ENCODE measurements around the gene FRMD3. TPM values are rescaled to one million over a fixed set of nuclear protein-coding genes. Genes with fewer than 3 reads are reported as not detected.

FRMD3 gene
- total RNA-seq, 2 experiments from 2014 or later, result 0.27 to 1.1 TPM

DNA sequence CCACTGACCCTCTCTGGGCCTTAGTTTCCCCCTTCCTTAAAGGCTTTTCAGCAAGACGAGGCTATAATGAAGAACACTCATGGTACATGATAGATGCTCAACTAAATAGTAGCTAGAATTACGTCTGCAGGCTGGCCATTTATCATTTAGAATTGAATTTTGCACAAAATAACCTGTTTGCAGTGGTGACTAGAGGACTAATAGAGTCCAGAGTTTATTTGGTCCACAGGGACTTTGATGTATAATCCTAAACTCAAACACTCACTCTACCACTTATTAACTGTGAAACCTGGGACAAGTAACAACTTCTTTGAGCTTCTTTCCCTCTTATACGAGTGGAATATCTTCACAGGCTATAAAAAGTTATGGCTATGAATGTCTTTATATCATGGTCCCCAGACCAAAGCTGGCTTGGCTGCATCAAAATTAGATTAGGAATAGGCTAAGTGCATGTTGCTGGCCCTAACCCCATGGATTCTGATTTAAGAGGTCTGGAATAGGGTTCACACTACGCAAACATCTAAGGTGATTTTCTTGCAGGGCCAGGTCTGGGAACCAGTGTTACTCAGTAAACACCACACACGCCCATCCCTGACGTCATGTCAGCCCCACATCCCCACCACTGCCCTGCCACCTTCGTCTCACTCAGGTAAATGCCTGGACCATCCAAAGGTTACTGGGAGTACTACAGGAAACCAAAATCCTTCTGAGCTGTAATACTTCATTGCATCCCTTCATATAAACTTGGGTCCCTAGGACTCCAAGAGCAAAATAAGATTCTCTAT is 150.6 kb downstream of the FRMD3 start:
- Mint-ChIP-seq H3K4me3 (no peak overlapping the region), H3K36me3 (ENCODE audit: low read depth) (no peaks in the 10 kb centered on the region), H3K4me1 (ENCODE audit: low read depth) (no peaks in the 10 kb centered on the region), H3K27ac (no peak overlapping the region), H3K9me3 (peaks cover 7% of the 10 kb centered on the region), H3K27me3 (no peaks in the 10 kb centered on the region)
- ChIA-PET POLR2A (no interaction called here), CTCF (no interaction called here)
- DNase-seq (no peak), ATAC-seq (no peak)
- intact Hi-C loops (cut with micrococcal nuclease), result no loop called here
- TF ChIP-seq, protein P1, sequence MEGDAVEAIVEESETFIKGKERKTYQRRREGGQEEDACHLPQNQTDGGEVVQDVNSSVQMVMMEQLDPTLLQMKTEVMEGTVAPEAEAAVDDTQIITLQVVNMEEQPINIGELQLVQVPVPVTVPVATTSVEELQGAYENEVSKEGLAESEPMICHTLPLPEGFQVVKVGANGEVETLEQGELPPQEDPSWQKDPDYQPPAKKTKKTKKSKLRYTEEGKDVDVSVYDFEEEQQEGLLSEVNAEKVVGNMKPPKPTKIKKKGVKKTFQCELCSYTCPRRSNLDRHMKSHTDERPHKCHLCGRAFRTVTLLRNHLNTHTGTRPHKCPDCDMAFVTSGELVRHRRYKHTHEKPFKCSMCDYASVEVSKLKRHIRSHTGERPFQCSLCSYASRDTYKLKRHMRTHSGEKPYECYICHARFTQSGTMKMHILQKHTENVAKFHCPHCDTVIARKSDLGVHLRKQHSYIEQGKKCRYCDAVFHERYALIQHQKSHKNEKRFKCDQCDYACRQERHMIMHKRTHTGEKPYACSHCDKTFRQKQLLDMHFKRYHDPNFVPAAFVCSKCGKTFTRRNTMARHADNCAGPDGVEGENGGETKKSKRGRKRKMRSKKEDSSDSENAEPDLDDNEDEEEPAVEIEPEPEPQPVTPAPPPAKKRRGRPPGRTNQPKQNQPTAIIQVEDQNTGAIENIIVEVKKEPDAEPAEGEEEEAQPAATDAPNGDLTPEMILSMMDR (IDR thresholded peaks at IDR 0.05), result no peak

DNA sequence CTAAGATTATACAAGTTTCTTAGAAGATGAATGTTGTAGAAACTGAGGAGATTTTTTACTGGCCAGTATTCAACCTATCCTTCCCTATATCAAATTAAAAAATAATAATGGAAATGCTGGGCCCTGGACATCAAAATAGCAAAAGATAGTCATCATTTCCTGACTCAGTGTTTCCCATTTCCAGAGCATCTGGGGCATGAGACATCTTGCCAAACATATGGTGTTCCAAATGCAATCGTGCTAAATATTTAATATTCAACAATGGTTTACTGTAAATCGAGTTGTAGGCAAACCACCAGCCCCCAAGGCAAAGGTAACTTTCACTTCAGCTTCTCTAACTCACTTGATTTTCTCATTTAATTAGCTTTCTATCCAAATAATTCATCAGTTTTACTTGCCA is 152.9 kb downstream of the FRMD3 start:
- POLR2A ChIA-PET, result no interaction called here
- no peaks in the 10 kb centered on the region for H3K27me3 Mint-ChIP-seq
- ATAC-seq (no peak), DNase-seq (no peak)
- CTCF ChIA-PET, result interaction anchor here (0.9 kb wide), 1 partner anchor 11 kb away, joined by 3 read pairs; no protein-coding TSS in a partner anchor
- TF ChIP-seq, protein P1 (IDR thresholded peaks at IDR 0.05), result no peak
- no peaks in the 10 kb centered on the region for H3K36me3 Mint-ChIP-seq (ENCODE audit: low read depth)
- peaks cover 8% of the 10 kb centered on the region for H3K9me3 Mint-ChIP-seq
- no peak overlapping the region for H3K4me3 Mint-ChIP-seq
- H3K27ac Mint-ChIP-seq, result no peak overlapping the region
- H3K4me1 Mint-ChIP-seq (ENCODE audit: low read depth), result no peaks in the 10 kb centered on the region
- intact Hi-C loops (cut with micrococcal nuclease), result no loop called here

DNA sequence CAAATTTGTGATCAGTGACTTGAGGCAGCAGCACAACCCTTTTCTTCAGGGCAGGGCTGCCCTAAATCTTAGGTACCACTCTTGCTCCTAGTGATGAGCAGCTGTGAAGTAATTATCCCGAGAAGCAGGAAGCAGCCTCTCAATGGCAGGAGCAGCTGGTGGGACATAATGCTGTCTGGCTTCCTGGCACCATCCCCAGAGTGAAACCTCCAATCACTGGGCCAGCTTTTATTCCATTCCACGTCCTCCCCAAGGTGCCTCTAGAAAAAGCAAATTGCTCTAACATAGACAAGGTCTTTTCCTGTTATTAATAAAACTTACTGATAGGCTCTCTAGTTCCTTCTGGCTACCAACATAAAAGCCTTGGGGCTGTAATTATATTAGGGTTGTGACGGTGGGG is 154.0 kb downstream of the FRMD3 start:
- ATAC-seq (no peak), DNase-seq (no peak)
- ChIA-PET POLR2A (no interaction called here), CTCF (no interaction called here)
- Mint-ChIP-seq H3K27ac (no peak overlapping the region), H3K4me1 (ENCODE audit: low read depth) (no peaks in the 10 kb centered on the region), H3K4me3 (no peak overlapping the region), H3K9me3 (peaks cover 8% of the 10 kb centered on the region), H3K27me3 (no peaks in the 10 kb centered on the region), H3K36me3 (ENCODE audit: low read depth) (no peaks in the 10 kb centered on the region)
- TF ChIP-seq, protein P1 (IDR thresholded peaks at IDR 0.05), result no peak
- intact Hi-C loops (cut with micrococcal nuclease), result no loop called here

DNA sequence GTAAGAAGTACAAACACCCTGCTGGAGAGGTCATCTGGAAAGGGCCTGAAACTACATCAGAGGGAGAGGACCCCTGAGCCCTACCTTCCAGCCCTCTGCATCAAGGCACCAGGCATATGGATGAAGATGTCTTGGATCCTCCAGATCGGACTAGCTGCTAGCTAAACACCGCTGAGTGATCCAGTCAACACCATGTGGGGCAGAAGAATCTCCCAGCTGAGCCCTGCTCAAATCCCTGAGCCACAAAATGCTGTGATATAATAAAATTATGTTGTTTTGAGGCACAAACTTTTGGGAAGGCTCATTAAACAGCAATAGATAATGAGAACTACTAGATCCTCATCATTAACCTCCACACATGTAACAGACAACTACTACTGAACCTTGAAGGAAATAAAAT is 155.2 kb downstream of the FRMD3 start:
- ChIA-PET CTCF (no interaction called here), POLR2A (no interaction called here)
- Mint-ChIP-seq H3K36me3 (ENCODE audit: low read depth) (no peaks in the 10 kb centered on the region), H3K9me3 (peaks cover 8% of the 10 kb centered on the region), H3K4me3 (no peak overlapping the region), H3K27me3 (no peaks in the 10 kb centered on the region), H3K4me1 (ENCODE audit: low read depth) (no peaks in the 10 kb centered on the region), H3K27ac (no peak overlapping the region)
- TF ChIP-seq, protein P1 (IDR thresholded peaks at IDR 0.05), result no peak
- no peak for DNase-seq
- intact Hi-C loops (cut with micrococcal nuclease), result no loop called here
- no peak for ATAC-seq

DNA sequence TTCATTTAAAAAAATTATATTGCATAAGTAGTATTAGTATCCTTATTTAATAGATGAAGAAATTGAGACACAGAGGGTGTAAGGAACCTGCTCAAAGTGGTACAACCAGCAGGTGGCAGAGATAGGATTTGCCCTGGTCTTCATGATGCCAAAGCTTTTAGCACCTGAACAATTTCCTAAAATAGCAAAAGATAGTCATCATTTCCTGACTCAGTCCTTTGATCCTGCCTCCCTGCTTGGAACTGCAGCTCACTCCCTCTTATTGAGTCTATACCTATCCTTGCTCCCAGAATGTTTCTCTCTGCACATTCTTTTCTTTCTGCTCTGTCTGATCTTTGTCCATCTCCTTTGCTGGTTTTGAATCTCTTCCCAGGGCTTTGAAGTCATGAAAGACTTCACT is 155.8 kb downstream of the FRMD3 start:
- no peak overlapping the region for H3K27ac Mint-ChIP-seq
- TF ChIP-seq, protein P1 (IDR thresholded peaks at IDR 0.05), result no peak
- H3K27me3 Mint-ChIP-seq, result no peaks in the 10 kb centered on the region
- ChIA-PET POLR2A (no interaction called here), CTCF (interaction anchor here (0.8 kb wide), 1 partner anchor 13 kb away, joined by 3 read pairs; no protein-coding TSS in a partner anchor)
- no peak overlapping the region for H3K4me3 Mint-ChIP-seq
- H3K9me3 Mint-ChIP-seq, result peaks cover 8% of the 10 kb centered on the region
- H3K36me3 Mint-ChIP-seq (ENCODE audit: low read depth), result no peaks in the 10 kb centered on the region
- H3K4me1 Mint-ChIP-seq (ENCODE audit: low read depth), result no peaks in the 10 kb centered on the region
- ATAC-seq, result no peak
- intact Hi-C loops (cut with micrococcal nuclease), result no loop called here
- no peak for DNase-seq
